NK-92 (cell line): ENCODE data around the gene CCM2.

ENCODE experiments used
- DNase-seq: peaks from one replicate; lab custom pipeline; 2025; ENCODE audit not compliant: unreplicated experiment; lab: John Stamatoyannopoulos, UW

The CCM2 gene

DNA sequence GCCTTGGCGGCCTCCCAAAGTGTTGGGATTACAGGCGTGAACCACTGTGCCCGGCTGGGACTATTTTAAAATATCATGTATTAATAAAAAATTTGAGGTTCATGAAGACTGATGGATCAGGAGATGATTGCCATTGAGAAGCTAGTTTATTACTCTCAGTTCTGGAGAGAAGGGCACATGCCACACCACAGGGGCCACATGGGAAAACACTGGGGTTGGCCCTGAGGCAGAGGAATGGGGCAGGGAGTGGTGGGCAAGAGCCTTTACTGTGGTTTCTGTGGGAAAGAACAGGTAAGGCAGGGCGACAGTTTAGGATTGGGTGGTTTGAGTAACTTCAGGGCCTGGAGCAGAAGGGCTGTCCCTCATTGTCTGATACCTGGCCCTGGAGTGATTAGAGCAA, 118.3 kb downstream of the CCM2 start:
- DNase-seq = no peak

DNA sequence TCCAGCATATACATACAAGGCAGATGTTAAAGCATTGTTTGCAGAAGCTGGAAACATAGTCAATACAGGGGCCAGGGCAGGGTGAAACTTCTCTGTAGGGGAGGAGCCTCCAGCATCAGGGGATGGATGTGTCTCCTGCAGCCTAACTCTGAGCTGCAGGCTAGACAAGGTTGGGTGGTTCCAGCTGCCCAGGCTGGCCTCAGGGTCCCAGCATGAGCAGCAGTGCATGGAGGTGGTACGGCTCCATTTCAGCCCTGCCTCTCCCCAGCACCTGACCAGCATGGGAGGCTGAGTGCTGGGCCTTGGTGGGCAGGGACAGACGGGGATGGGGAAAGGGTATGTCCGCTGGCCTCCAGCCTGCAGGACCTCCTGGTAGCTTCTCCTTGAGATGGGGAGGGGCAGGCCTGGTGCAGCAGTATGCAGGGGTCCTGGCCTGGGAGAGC, 118.9 kb downstream of the CCM2 start:
- no peak for DNase-seq

DNA sequence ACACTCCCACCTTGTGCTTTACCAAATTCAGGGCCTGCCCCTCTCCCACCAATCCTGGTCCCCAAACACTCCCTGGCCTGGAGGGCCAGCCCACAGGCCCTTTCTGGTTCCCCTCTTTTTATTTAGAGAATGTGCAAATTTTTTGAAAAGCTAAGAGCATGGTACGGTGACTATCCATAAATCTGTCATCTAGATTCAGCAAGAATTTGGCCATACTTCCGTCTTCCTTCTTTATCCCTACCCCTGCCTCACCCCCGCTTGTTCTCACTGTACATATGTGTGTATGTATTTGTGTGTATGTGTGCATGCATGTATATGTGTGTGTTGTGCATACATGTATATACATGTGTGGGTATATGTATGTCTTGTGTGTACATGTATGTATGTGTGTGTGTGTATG, 119.5 kb downstream of the CCM2 start:
- DNase-seq = no peak

DNA sequence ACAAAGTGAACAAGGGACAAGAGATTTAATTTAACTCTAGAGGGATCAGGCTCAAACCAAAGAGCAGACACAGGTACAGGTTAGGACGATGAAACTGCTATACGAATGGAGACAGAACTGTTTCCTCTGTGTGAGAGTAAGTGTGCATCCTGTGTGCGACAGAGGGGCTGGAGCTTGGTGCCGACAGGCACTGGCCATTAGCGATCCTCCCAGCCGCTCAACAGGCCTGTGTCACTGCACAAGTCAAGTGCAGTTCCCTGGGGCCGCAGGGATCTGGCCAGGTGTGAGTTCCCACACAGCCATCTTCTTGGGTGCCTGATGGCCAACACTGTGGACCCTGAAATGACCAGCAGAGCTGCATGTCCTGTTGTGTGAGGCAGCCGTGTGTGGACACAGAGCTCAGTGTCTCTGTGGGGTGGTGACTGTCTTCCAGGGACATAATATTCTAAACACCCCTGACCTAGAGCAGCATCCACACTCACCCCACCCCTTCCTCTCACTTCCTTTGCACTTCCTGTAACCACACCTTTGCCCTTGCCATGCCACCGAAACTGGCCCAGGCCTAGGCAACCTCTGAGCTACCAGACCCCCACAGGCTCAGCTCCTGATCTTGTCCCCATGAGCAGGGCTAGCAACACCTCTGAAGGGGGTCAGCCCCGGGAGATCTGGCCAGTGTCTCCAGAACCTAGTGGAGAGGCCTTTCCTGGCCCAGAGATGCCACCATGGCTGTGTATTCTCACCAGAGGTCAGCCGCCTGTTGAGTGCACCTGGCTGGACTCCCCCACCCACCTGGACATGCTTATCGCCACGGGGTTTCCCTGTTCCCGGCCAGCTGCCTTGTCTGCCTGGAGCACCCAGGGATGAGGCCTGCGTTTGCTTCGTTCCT, 123.2 kb downstream of the CCM2 start:
- no peak for DNase-seq

DNA sequence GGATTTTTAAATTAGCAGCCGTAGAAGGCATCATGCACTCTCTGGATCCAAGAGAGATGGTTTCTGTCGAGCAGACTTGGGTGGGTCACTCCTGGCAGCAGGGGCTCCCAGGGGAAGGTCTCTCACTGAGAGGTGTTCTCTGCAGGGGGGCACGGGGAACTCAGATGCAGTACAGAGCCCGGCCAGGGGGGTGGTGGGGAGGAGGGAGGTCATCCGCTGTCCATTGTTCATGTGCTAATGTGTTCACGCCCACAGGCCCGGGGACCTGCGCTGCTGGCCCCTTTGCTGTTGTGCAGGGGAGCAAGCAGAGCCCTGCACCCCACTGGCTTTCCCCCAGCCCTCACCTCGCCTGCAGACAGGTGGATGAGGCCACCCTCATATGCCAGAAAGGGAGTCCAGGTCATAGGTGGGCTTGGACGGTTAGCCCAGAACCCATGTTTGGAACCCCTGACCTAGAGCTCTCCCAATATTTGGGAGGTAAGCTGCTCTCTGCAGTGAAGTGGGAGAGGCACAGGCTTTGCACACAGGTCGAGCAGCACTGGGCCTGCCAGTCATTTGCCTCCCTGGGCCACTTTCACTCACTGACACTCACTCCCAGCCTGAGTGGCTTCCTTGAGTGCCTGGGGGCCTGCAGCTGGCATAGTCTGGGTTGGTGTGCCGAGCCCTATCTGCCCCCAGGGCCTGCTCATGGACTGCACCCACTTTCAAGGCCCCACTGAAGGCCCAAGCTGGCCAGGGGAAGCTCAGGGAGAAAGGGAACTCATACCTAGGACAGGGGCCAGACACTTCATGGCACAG, 124.1 kb downstream of the CCM2 start:
- no peak for DNase-seq

DNA sequence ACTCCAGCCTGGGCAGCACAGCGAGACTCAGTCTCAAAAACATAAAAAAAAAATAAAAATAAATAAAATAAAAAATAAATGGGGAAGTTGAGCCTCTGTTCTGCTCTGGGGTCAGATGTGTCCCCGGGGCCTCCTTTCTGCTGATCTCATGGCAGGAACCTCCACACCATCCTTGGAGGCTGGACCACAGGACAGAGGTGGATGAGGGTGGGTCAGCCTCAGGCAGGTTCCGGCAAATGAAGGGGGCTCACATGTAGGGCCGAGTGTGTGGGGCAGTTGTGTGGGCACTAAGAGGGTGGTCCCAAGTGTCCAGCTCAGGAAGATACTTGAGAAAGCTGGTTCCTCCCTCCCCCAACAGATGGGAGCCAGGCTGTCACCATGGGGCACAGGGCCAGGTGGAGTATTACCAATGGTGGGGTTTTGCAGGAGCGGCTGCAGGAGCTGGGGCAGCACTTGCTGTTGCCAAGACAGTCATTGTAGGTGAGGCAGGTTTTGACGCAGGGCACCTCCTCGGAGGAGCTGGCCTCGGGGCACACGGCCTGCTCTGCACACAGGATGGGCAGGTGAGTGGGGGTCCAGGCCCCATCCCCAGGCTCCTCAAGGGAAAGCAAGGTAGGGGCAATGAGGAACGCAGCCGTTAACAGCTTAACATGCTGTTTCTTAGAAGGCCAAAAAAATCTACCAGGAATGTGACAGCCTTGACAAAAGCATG, 125.3 kb downstream of the CCM2 start:
- no peak for DNase-seq
